AG04450 (cell line): ENCODE measurements around the gene FAM184B. TPM values are rescaled to one million over a fixed set of nuclear protein-coding genes. Genes with fewer than 3 reads are reported as not detected.

Source experiments
- CTCF ChIA-PET: fragments of 300-600, 350-600 bp; formaldehyde crosslinking; extraction: SDS; loops from one replicate; lab custom pipeline; 2022; ENCODE audit warnings: antibody characterized with exemption, inconsistent platforms; lab: Charles Lee
- POLR2A ChIA-PET: fragments of 350-600 bp; formaldehyde crosslinking; extraction: SDS; loops from one replicate; lab custom pipeline; 2021; ENCODE audit warnings: antibody characterized with exemption, inconsistent platforms; lab: Yijun Ruan, JAX
- DNase-seq: peaks from one replicate; pipeline ENCODE4 v3.0.0-alpha.2; 2011; ENCODE audit warnings: low read depth, low spot score
- H3K27ac ChIP-seq: one replicate; pipeline ENCODE4 v1.5.1; 2012; ENCODE audit warnings: low read depth, low read length, control low read depth
- H3K27me3 ChIP-seq: one replicate; pipeline ENCODE4 v1.6.0; 2012; ENCODE audit warnings: low read length; ENCODE audit not compliant: control insufficient read depth, insufficient read depth
- H3K4me3 ChIP-seq: 2 replicates; pipeline ENCODE4 v1.5.1; 2011; ENCODE audit warnings: mild to moderate bottlenecking, low read depth, low read length, control low read depth
- H3K9me3 ChIP-seq: 2 replicates; pipeline ENCODE4 v1.5.1; 2012; ENCODE audit warnings: low read length; ENCODE audit not compliant: control insufficient read depth, insufficient read depth
- CTCF ChIP-seq: IDR thresholded peaks from 2 replicates; pipeline ENCODE4 v1.5.1; 2011; ENCODE audit warnings: low read depth, low read length, control low read depth, inconsistent platforms
- polyA plus RNA-seq: library from polyadenylated mRNA; depleted of rRNA; stranded (reverse); fragments of >200 nt; gene quantifications from 2 replicates; pipeline ENCODE4 v1.2.3, GENCODE V29; 2011

Gene FAM184B
- polyA plus RNA-seq, 1 experiment: 0.09 TPM

DNA sequence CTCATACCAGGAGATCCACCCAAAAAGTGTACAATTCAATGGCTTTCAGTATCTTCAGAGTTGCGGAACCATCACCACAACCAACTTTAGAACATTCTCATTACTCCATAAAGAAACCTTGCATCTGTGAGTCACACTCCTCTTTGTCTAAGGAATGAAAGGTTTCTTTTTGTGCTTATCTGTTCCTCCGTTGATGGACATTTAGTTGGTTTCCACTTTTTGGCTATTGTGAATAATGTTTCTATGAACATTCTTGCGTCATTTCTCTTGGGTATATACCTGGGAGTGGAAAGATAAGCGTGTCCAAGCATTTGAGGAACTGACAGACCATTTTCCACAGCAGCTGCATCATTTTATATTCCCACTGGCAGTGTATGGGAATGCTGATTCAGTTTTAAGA is 10.6 kb downstream of the FAM184B start:
- DNase-seq: no peak
- CTCF ChIA-PET: interaction anchor here (0.7 kb wide), 1 partner anchor 46 kb away, joined by 3 read pairs; no protein-coding TSS in a partner anchor
- Histone ChIP-seq H3K27ac (no peak overlapping the region), H3K27me3 (no peaks in the 10 kb centered on the region), H3K9me3 (peaks cover 7% of the 10 kb centered on the region; the same call in 1 of the 2 replicates), H3K4me3 (no peak overlapping the region)
- POLR2A ChIA-PET: no interaction called here
- no peak for TF ChIP-seq CTCF

GRCh38 chr4:17769406-17770174 is 11.8 kb downstream of the FAM184B start:
- ChIA-PET POLR2A (no interaction called here), CTCF (no interaction called here)
- Histone ChIP-seq H3K27ac (no peak overlapping the region), H3K27me3 (no peaks in the 10 kb centered on the region), H3K4me3 (no peak overlapping the region), H3K9me3 (peaks cover 7% of the 10 kb centered on the region; the same call in 1 of the 2 replicates)
- no peak for DNase-seq
- no peak for TF ChIP-seq CTCF

- DNase-seq: no peak
- ChIA-PET POLR2A (no interaction called here), CTCF (no interaction called here)
- no peak overlapping the region for H3K27ac ChIP-seq
- TF ChIP-seq CTCF: no peak
- no peaks in the 10 kb centered on the region for H3K27me3 ChIP-seq
- H3K4me3 ChIP-seq: no peak overlapping the region
- peaks cover 7% of the 10 kb centered on the region; the same call in 1 of the 2 replicates for H3K9me3 ChIP-seq
Observed at GRCh38 chr4:17766826-17767458, 14.5 kb downstream of the FAM184B start.

DNA sequence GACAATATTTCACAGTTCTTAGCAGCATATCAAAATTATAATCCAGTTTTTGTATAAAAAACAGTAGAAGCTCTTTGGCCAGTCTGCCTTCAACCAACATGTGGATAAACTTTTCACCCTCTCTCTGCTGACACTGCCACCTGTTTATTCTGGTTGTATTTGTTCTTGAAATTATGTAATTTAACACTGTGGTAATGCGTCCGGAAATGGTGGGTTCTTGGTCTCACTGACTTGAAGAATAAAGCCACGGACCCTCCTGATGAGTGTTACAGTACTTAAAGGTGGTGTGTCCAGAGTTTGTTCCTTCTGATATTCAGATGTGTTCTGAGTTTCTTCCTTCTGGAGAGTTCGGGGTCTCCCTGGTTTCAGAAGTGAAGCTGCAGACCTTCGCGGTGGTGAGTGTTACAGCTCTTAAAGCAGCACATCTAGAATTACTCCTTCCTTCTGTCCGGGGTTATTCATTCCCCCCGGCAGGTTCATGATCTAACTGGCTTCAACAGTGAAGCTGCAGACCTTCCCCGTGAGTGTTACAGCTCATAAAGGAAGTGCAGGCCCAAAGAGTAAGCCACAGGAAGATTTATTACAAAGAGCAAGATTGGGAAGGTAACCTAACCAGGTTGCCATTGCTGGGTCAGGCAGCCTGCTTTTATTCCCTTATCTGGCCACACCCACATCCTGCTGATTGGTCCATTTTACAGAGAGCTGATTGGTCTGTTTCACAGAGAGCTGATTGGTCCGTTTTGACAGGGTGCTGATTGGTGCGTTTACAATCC is 15.7 kb downstream of the FAM184B start:
- H3K9me3 ChIP-seq: peaks cover 7% of the 10 kb centered on the region; the same call in 1 of the 2 replicates
- no peak for TF ChIP-seq CTCF
- H3K27ac ChIP-seq: no peak overlapping the region
- DNase-seq: no peak
- no peaks in the 10 kb centered on the region for H3K27me3 ChIP-seq
- no peak overlapping the region for H3K4me3 ChIP-seq
- POLR2A ChIA-PET: no interaction called here
- CTCF ChIA-PET: no interaction called here
